Measurements from ENCODE around the gene PLA1A. TPM values are rescaled to one million over a fixed set of nuclear protein-coding genes. Genes with fewer than 3 reads are reported as not detected.

Gene PLA1A
- total and polyA plus RNA-seq, 8 donors: 1.1 to 16.9 (median 3.3) TPM; not detected in 2

GRCh38 chr3:119611664-119612063 is 14.0 kb downstream of the PLA1A start:
- Histone ChIP-seq H3K9me3 (no peaks in the 10 kb centered on the region), H3K27ac (no peak overlapping the region), H3K4me1 (no peaks in the 10 kb centered on the region), H3K36me3 (no peaks in the 10 kb centered on the region), H3K4me3 (no peak overlapping the region), H3K27me3 (no peaks in the 10 kb centered on the region)
- WGBS, 5 donors: 85 to 100% (median 97%) methylated on average over 1 of the region's 1 CpG
- DNase-seq: no peak
- TF ChIP-seq EP300 (IDR thresholded peaks at IDR 0.05) (no peak), CTCF (IDR thresholded peaks at IDR 0.05) (no peak), POLR2AphosphoS5 (IDR thresholded peaks at IDR 0.05) (no peak)
- intact Hi-C loops (cut with DNase I; ENCODE audit: low total_unique reads): no loop called here

GRCh38 chr3:119613201-119613600 is 15.5 kb downstream of the PLA1A start:
- H3K9me3 ChIP-seq: no peaks in the 10 kb centered on the region
- H3K4me3 ChIP-seq: no peak overlapping the region
- intact Hi-C loops (cut with DNase I; ENCODE audit: low total_unique reads): no loop called here
- no peaks in the 10 kb centered on the region for H3K27me3 ChIP-seq
- H3K27ac ChIP-seq: no peak overlapping the region
- no peaks in the 10 kb centered on the region for H3K4me1 ChIP-seq
- H3K36me3 ChIP-seq: no peaks in the 10 kb centered on the region
- no peak for DNase-seq
- TF ChIP-seq EP300 (IDR thresholded peaks at IDR 0.05) (no peak), POLR2A (IDR thresholded peaks at IDR 0.05) (no peak), CTCF (IDR thresholded peaks at IDR 0.05) (no peak), POLR2AphosphoS5 (IDR thresholded peaks at IDR 0.05) (no peak)
- 79 to 94% (median 89%) methylated on average over 1 of the region's 1 CpG for WGBS, 5 donors

GRCh38 chr3:119613872-119614271 is 16.2 kb downstream of the PLA1A start:
- intact Hi-C loops (cut with DNase I; ENCODE audit: low total_unique reads): no loop called here
- Histone ChIP-seq H3K4me1 (no peaks in the 10 kb centered on the region), H3K27me3 (no peaks in the 10 kb centered on the region), H3K36me3 (no peaks in the 10 kb centered on the region), H3K27ac (no peak overlapping the region), H3K9me3 (no peaks in the 10 kb centered on the region), H3K4me3 (no peak overlapping the region)
- no peak for TF ChIP-seq POLR2AphosphoS5 (IDR thresholded peaks at IDR 0.05)
- TF ChIP-seq EP300 (IDR thresholded peaks at IDR 0.05): no peak
- no peak for TF ChIP-seq CTCF (IDR thresholded peaks at IDR 0.05)
- no peak for TF ChIP-seq POLR2A (IDR thresholded peaks at IDR 0.05)
- DNase-seq: no peak
- WGBS, 5 donors: 88 to 94% (median 90%) methylated on average over 4 of the region's 4 CpGs

- Histone ChIP-seq H3K27ac (no peak overlapping the region), H3K9me3 (no peaks in the 10 kb centered on the region), H3K4me1 (no peaks in the 10 kb centered on the region), H3K36me3 (no peaks in the 10 kb centered on the region), H3K4me3 (no peak overlapping the region), H3K27me3 (no peaks in the 10 kb centered on the region)
- no peak for DNase-seq
- intact Hi-C loops (cut with DNase I; ENCODE audit: low total_unique reads): no loop called here
- WGBS, 5 donors: 72 to 88% (median 85%) methylated on average over 4 of the region's 4 CpGs
- TF ChIP-seq POLR2A (IDR thresholded peaks at IDR 0.05) (no peak), CTCF (IDR thresholded peaks at IDR 0.05) (no peak), EP300 (IDR thresholded peaks at IDR 0.05) (no peak), POLR2AphosphoS5 (IDR thresholded peaks at IDR 0.05) (no peak)
These were observed 18.4 kb downstream of the PLA1A start for GRCh38 chr3:119616056-119616455.
